ENCODE measurements around the gene PRKG1. TPM values are rescaled to one million over a fixed set of nuclear protein-coding genes. Genes with fewer than 3 reads are reported as not detected.

The PRKG1 gene
- total RNA-seq, 2 donors from 2014 or later: 145 to 381 TPM

DNA sequence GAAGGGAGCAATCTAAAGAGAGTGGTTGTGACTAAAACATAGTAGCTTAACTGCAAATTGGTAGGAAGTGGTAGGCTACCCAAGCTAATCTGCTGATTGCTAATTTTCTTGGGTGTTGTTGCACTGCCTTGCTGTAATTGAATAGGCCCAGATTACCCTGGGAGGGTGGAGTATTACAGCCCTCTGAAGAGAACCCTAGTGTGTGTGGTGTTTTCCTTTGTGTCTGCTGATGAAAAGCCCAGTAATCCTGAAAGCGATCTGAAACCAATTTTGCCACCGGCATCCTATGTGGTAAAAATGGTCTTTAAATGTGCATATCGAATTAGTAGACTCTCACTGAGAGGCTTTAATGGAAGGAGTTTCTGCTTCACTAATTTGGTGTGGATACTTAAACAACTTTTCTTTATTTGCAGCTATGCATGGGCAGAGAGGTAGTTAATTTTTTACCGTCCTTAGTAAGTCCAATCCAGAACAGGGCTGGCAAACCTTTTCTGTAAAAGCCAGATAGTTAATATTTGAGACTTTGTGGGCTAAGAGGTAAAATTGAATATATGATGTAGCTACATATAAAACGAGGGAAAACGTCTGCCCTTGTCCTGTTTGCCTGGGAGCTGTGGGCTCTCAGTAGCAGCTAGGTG, 532.7 kb downstream of the PRKG1 start:
- no peak for ATAC-seq (ENCODE audit: insufficient number of reproducible peaks, low FRiP score, low read depth)
- Histone ChIP-seq H3K36me3 (no peaks in the 10 kb centered on the region), H3K27me3 (replicated peaks; ENCODE audit: insufficient read depth) (no peaks in the 10 kb centered on the region), H3K27ac (no peak overlapping the region), H3K4me1 (ENCODE audit: control insufficient read depth in 1 of 2, low read depth in 2 of 2) (no peaks in the 10 kb centered on the region), H3K9me3 (no peaks in the 10 kb centered on the region), H3K4me3 (no peak overlapping the region)
- TF ChIP-seq, protein P1, sequence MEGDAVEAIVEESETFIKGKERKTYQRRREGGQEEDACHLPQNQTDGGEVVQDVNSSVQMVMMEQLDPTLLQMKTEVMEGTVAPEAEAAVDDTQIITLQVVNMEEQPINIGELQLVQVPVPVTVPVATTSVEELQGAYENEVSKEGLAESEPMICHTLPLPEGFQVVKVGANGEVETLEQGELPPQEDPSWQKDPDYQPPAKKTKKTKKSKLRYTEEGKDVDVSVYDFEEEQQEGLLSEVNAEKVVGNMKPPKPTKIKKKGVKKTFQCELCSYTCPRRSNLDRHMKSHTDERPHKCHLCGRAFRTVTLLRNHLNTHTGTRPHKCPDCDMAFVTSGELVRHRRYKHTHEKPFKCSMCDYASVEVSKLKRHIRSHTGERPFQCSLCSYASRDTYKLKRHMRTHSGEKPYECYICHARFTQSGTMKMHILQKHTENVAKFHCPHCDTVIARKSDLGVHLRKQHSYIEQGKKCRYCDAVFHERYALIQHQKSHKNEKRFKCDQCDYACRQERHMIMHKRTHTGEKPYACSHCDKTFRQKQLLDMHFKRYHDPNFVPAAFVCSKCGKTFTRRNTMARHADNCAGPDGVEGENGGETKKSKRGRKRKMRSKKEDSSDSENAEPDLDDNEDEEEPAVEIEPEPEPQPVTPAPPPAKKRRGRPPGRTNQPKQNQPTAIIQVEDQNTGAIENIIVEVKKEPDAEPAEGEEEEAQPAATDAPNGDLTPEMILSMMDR (IDR thresholded peaks at IDR 0.05): no peak
- no peak for DNase-seq (ENCODE audit: low spot score)

DNA sequence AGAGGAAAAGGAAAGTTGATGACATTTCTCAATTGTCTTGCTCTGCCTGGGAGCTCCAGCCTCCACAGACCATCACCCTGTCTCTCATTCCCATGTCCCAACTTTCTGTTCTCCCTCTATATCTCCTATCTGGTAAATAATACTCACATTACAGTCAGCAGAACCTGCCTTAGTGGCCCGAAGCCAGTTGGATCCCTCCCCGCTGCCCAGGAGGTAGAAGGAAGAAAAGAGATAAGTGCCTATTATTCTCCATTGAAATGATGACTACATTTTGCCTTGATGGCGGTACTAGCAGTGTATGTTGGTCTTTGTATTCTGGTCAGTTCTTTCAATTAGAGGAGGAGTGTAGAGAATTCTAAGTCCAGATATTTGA, 533.2 kb downstream of the PRKG1 start:
- Histone ChIP-seq H3K36me3 (no peaks in the 10 kb centered on the region), H3K27me3 (replicated peaks; ENCODE audit: insufficient read depth) (no peaks in the 10 kb centered on the region), H3K4me3 (no peak overlapping the region), H3K27ac (no peak overlapping the region), H3K9me3 (no peaks in the 10 kb centered on the region), H3K4me1 (ENCODE audit: control insufficient read depth in 1 of 2, low read depth in 2 of 2) (no peaks in the 10 kb centered on the region)
- ATAC-seq (ENCODE audit: insufficient number of reproducible peaks, low FRiP score, low read depth): no peak
- TF ChIP-seq, protein P1 (IDR thresholded peaks at IDR 0.05): no peak
- no peak for DNase-seq (ENCODE audit: low spot score)

- TF ChIP-seq, protein P1 (IDR thresholded peaks at IDR 0.05): no peak
- ATAC-seq (ENCODE audit: insufficient number of reproducible peaks, low FRiP score, low read depth) (no peak), DNase-seq (ENCODE audit: low spot score) (no peak)
- Histone ChIP-seq H3K4me1 (ENCODE audit: control insufficient read depth in 1 of 2, low read depth in 2 of 2) (no peaks in the 10 kb centered on the region), H3K27me3 (replicated peaks; ENCODE audit: insufficient read depth) (no peaks in the 10 kb centered on the region), H3K36me3 (no peaks in the 10 kb centered on the region), H3K4me3 (no peak overlapping the region), H3K9me3 (no peaks in the 10 kb centered on the region), H3K27ac (no peak overlapping the region)
Measured at GRCh38 chr10:51608211-51608610, 533.9 kb downstream of the PRKG1 start.

- TF ChIP-seq, protein P1 (IDR thresholded peaks at IDR 0.05): no peak
- ATAC-seq (ENCODE audit: insufficient number of reproducible peaks, low FRiP score, low read depth): no peak
- Histone ChIP-seq H3K4me3 (no peak overlapping the region), H3K9me3 (no peaks in the 10 kb centered on the region), H3K4me1 (ENCODE audit: control insufficient read depth in 1 of 2, low read depth in 2 of 2) (peaks cover 0 to 15% of the 10 kb centered on the region in 2 donors), H3K36me3 (no peaks in the 10 kb centered on the region), H3K27ac (no peak overlapping the region), H3K27me3 (replicated peaks; ENCODE audit: insufficient read depth) (no peaks in the 10 kb centered on the region)
- no peak for DNase-seq (ENCODE audit: low spot score)
Measured at GRCh38 chr10:51615764-51616298, 541.5 kb downstream of the PRKG1 start.

GRCh38 chr10:51617576-51618235, 543.4 kb downstream of the PRKG1 start:
- TF ChIP-seq, protein P1 (IDR thresholded peaks at IDR 0.05): no peak
- H3K27ac ChIP-seq: no peak overlapping the region
- no peak for ATAC-seq (ENCODE audit: insufficient number of reproducible peaks, low FRiP score, low read depth)

More at GRCh38 chr10:51617576-51618235, 543.4 kb downstream of the PRKG1 start:
- DNase-seq (ENCODE audit: low spot score): no peak
- H3K36me3 ChIP-seq: no peaks in the 10 kb centered on the region
- H3K27me3 ChIP-seq (replicated peaks; ENCODE audit: insufficient read depth): no peaks in the 10 kb centered on the region
- no peak overlapping the region for H3K4me3 ChIP-seq
- H3K4me1 ChIP-seq (ENCODE audit: control insufficient read depth in 1 of 2, low read depth in 2 of 2): peaks cover 0 to 21% of the 10 kb centered on the region in 2 donors
- H3K9me3 ChIP-seq: no peaks in the 10 kb centered on the region

Data from thoracic aorta (tissue), 2 donors.